ENCODE results near the gene SCYL3. TPM values are rescaled to one million over a fixed set of nuclear protein-coding genes. Genes with fewer than 3 reads are reported as not detected.

SCYL3 gene
- total RNA-seq, 2 donors from 2014 or later, result 7.0 to 7.3 TPM

GRCh38 chr1:169894424-169895145 lies 889 bp upstream of the SCYL3 start:
- no peaks in the 10 kb centered on the region for H3K36me3 ChIP-seq (replicated peaks in 1 of 2; ENCODE audit: insufficient read depth in 1 of 2, low read depth in 2 of 2)
- H3K27me3 ChIP-seq, result no peaks in the 10 kb centered on the region
- H3K4me3 ChIP-seq, result peak overlapping the region in 1 of 2 donors; percentile 13
- no peak for TF ChIP-seq POLR2A (IDR thresholded peaks at IDR 0.05)
- TF ChIP-seq, protein P1, sequence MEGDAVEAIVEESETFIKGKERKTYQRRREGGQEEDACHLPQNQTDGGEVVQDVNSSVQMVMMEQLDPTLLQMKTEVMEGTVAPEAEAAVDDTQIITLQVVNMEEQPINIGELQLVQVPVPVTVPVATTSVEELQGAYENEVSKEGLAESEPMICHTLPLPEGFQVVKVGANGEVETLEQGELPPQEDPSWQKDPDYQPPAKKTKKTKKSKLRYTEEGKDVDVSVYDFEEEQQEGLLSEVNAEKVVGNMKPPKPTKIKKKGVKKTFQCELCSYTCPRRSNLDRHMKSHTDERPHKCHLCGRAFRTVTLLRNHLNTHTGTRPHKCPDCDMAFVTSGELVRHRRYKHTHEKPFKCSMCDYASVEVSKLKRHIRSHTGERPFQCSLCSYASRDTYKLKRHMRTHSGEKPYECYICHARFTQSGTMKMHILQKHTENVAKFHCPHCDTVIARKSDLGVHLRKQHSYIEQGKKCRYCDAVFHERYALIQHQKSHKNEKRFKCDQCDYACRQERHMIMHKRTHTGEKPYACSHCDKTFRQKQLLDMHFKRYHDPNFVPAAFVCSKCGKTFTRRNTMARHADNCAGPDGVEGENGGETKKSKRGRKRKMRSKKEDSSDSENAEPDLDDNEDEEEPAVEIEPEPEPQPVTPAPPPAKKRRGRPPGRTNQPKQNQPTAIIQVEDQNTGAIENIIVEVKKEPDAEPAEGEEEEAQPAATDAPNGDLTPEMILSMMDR (IDR thresholded peaks at IDR 0.05), result no peak
- 25 to 27% methylated on average over 15 of the region's 15 CpGs for WGBS, 2 donors
- no peak for DNase-seq
- no peak for ATAC-seq
- intact Hi-C loops (cut with DNase I), result no loop called here
- H3K9me3 ChIP-seq, result no peaks in the 10 kb centered on the region
- H3K27ac ChIP-seq, result peak overlapping the region; percentile 98 to 99 (median 98)
- H3K4me1 ChIP-seq, result peaks cover 39% of the 10 kb centered on the region

GRCh38 chr1:169892927-169893644 lies 610 bp downstream of the SCYL3 start:
- Histone ChIP-seq H3K9me3 (no peaks in the 10 kb centered on the region), H3K4me3 (peak overlapping the region; percentile 74 to 77), H3K4me1 (peaks cover 50% of the 10 kb centered on the region), H3K27me3 (no peaks in the 10 kb centered on the region), H3K27ac (peak overlapping the region; percentile 98 to 99 (median 98)), H3K36me3 (replicated peaks in 1 of 2; ENCODE audit: insufficient read depth in 1 of 2, low read depth in 2 of 2) (no peaks in the 10 kb centered on the region)
- intact Hi-C loops (cut with DNase I), result no loop called here
- WGBS, 2 donors, result 1 to 4% methylated on average over 20 to 51 of the region's 51 CpGs
- DNase-seq, result peak; percentile 35 to 51 (median 40)
- ATAC-seq, result peak; percentile 1
- TF ChIP-seq, protein P1 (IDR thresholded peaks at IDR 0.05), result no peak
- TF ChIP-seq POLR2A (IDR thresholded peaks at IDR 0.05), result no peak

DNA sequence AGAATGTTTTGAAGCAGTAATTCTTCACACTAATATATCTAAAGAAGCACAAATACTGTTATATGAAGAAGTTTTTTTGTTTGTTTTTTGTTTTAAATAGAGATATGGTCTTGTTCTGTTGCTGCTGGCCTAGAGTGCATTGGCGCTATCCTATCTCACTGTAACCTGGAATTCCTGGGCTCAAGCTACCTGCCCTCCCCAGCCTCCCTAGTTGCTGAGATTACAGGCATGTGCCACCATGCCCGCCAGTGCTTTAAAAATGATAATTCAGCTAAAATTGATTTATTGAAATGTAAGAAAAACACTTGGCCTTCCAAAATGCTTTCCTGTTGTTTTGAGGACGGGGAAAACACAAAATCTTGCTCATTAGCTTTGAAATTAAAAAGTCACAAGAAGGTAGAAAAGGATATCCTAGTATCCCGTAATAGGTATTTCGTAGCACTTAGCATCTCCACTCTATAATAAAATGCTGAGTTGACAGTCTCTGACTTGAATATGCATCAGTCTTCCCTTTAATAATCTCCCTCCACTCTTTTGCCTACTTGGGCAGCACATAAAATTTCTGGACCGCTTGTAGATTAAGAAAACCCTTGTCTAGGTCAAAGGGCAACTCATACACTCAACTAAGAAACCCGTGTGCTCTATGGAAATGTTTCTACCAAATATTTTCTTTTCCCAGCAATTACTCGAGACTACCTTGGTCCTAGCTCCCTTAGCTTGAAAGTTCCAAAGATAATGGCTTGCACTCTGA lies 1.3 kb downstream of the SCYL3 start:
- WGBS, 2 donors, result 21 to 28% methylated on average over 8 of the region's 8 CpGs
- no peaks in the 10 kb centered on the region for H3K27me3 ChIP-seq
- no peak for TF ChIP-seq POLR2A (IDR thresholded peaks at IDR 0.05)
- TF ChIP-seq, protein P1 (IDR thresholded peaks at IDR 0.05), result no peak
- DNase-seq (peak in 2 of 4 donors; percentile 8 to 19), ATAC-seq (no peak)
- peak overlapping the region; percentile 98 to 99 (median 98) for H3K27ac ChIP-seq
- peaks cover 50% of the 10 kb centered on the region for H3K4me1 ChIP-seq
- intact Hi-C loops (cut with DNase I), result no loop called here
- H3K9me3 ChIP-seq, result no peaks in the 10 kb centered on the region
- peak overlapping the region in 1 of 2 donors; percentile 77 for H3K4me3 ChIP-seq
- H3K36me3 ChIP-seq (replicated peaks in 1 of 2; ENCODE audit: insufficient read depth in 1 of 2, low read depth in 2 of 2), result no peaks in the 10 kb centered on the region

- no peaks in the 10 kb centered on the region for H3K27me3 ChIP-seq
- H3K4me3 ChIP-seq, result no peak overlapping the region
- H3K36me3 ChIP-seq (replicated peaks in 1 of 2; ENCODE audit: insufficient read depth in 1 of 2, low read depth in 2 of 2), result peaks cover 0 to 3% of the 10 kb centered on the region in 2 donors
- intact Hi-C loops (cut with DNase I), result no loop called here
- ATAC-seq (no peak), DNase-seq (peak in 2 of 4 donors; percentile 38 to 63)
- H3K4me1 ChIP-seq, result peaks cover 50% of the 10 kb centered on the region
- H3K9me3 ChIP-seq, result no peaks in the 10 kb centered on the region
- peak in 1 of 3 donors; percentile 18 for TF ChIP-seq POLR2A (IDR thresholded peaks at IDR 0.05)
- TF ChIP-seq, protein P1 (IDR thresholded peaks at IDR 0.05), result no peak
- WGBS, 2 donors, result 12 to 18% methylated on average over 2 of the region's 2 CpGs
- H3K27ac ChIP-seq, result peak overlapping the region; percentile 66 to 99 (median 98)
Measured at GRCh38 chr1:169891539-169891885, 2.2 kb downstream of the SCYL3 start.
